ENCODE data around the gene SPPL2B. TPM values are rescaled to one million over a fixed set of nuclear protein-coding genes. Genes with fewer than 3 reads are reported as not detected.
A peak's percentile ranks its signal among the peaks of the same experiment; 100 is the strongest.

Gene SPPL2B
- total RNA-seq, 1 donor, result 32.6 TPM

- Histone ChIP-seq H3K27ac (ENCODE audit: low read depth, low read length) (no peak overlapping the region), H3K9me3 (ENCODE audit: low read depth, low read length) (no peaks in the 10 kb centered on the region), H2AFZ (ENCODE audit: low read length) (no peak overlapping the region), H3K27me3 (ENCODE audit: insufficient read depth, low read length) (peaks cover 43% of the 10 kb centered on the region), H3K4me2 (ENCODE audit: insufficient read depth, low read length) (no peak overlapping the region), H3K79me2 (ENCODE audit: insufficient read depth, low read length) (no peaks in the 10 kb centered on the region), H3K36me3 (ENCODE audit: insufficient read depth, low read length) (no peaks in the 10 kb centered on the region), H3K4me1 (ENCODE audit: insufficient read depth, low read length) (no peaks in the 10 kb centered on the region), H4K20me1 (ENCODE audit: insufficient read depth, low read length) (no peaks in the 10 kb centered on the region), H3K4me3 (ENCODE audit: insufficient read depth, low read length) (no peak overlapping the region)
- no peak for TF ChIP-seq CTCF (IDR thresholded peaks at IDR 0.05; ENCODE audit: extremely low read depth, low read depth, low read length)
- peak; percentile 80 for DNase-seq (ENCODE audit: insufficient read length, low spot score, missing footprints)
These were observed 32.3 kb downstream of the SPPL2B start for GRCh38 chr19:2360833-2361232.

- no peak overlapping the region for H3K4me2 ChIP-seq (ENCODE audit: insufficient read depth, low read length)
- no peaks in the 10 kb centered on the region for H3K9me3 ChIP-seq (ENCODE audit: low read depth, low read length)
- H2AFZ ChIP-seq (ENCODE audit: low read length), result no peak overlapping the region
- no peak overlapping the region for H3K27ac ChIP-seq (ENCODE audit: low read depth, low read length)
- no peaks in the 10 kb centered on the region for H3K36me3 ChIP-seq (ENCODE audit: insufficient read depth, low read length)
- peaks cover 43% of the 10 kb centered on the region for H3K27me3 ChIP-seq (ENCODE audit: insufficient read depth, low read length)
- H4K20me1 ChIP-seq (ENCODE audit: insufficient read depth, low read length), result no peaks in the 10 kb centered on the region
- DNase-seq (ENCODE audit: insufficient read length, low spot score, missing footprints), result peak; percentile 77
- TF ChIP-seq CTCF (IDR thresholded peaks at IDR 0.05; ENCODE audit: extremely low read depth, low read depth, low read length), result no peak
- no peak overlapping the region for H3K4me3 ChIP-seq (ENCODE audit: insufficient read depth, low read length)
- H3K4me1 ChIP-seq (ENCODE audit: insufficient read depth, low read length), result no peaks in the 10 kb centered on the region
- no peaks in the 10 kb centered on the region for H3K79me2 ChIP-seq (ENCODE audit: insufficient read depth, low read length)
These were observed 33.0 kb downstream of the SPPL2B start for GRCh38 chr19:2361246-2362045.

- Histone ChIP-seq H3K4me3 (ENCODE audit: insufficient read depth, low read length) (no peak overlapping the region), H3K27ac (ENCODE audit: low read depth, low read length) (no peak overlapping the region), H3K4me1 (ENCODE audit: insufficient read depth, low read length) (no peaks in the 10 kb centered on the region), H2AFZ (ENCODE audit: low read length) (no peak overlapping the region), H3K27me3 (ENCODE audit: insufficient read depth, low read length) (peaks cover 43% of the 10 kb centered on the region), H3K9me3 (ENCODE audit: low read depth, low read length) (no peaks in the 10 kb centered on the region), H3K79me2 (ENCODE audit: insufficient read depth, low read length) (no peaks in the 10 kb centered on the region), H3K4me2 (ENCODE audit: insufficient read depth, low read length) (no peak overlapping the region), H4K20me1 (ENCODE audit: insufficient read depth, low read length) (no peaks in the 10 kb centered on the region), H3K36me3 (ENCODE audit: insufficient read depth, low read length) (no peaks in the 10 kb centered on the region)
- TF ChIP-seq CTCF (IDR thresholded peaks at IDR 0.05; ENCODE audit: extremely low read depth, low read depth, low read length), result no peak
- peak; percentile 75 for DNase-seq (ENCODE audit: insufficient read length, low spot score, missing footprints)
These were observed 33.8 kb downstream of the SPPL2B start for GRCh38 chr19:2362046-2362969.

GRCh38 chr19:2362970-2363300, 34.5 kb downstream of the SPPL2B start:
- peaks cover 43% of the 10 kb centered on the region for H3K27me3 ChIP-seq (ENCODE audit: insufficient read depth, low read length)
- H4K20me1 ChIP-seq (ENCODE audit: insufficient read depth, low read length), result no peaks in the 10 kb centered on the region
- no peak for TF ChIP-seq CTCF (IDR thresholded peaks at IDR 0.05; ENCODE audit: extremely low read depth, low read depth, low read length)
- no peak overlapping the region for H2AFZ ChIP-seq (ENCODE audit: low read length)
- no peaks in the 10 kb centered on the region for H3K79me2 ChIP-seq (ENCODE audit: insufficient read depth, low read length)
- H3K4me3 ChIP-seq (ENCODE audit: insufficient read depth, low read length), result no peak overlapping the region
- no peak overlapping the region for H3K27ac ChIP-seq (ENCODE audit: low read depth, low read length)
- no peaks in the 10 kb centered on the region for H3K4me1 ChIP-seq (ENCODE audit: insufficient read depth, low read length)
- no peaks in the 10 kb centered on the region for H3K9me3 ChIP-seq (ENCODE audit: low read depth, low read length)
- no peak overlapping the region for H3K4me2 ChIP-seq (ENCODE audit: insufficient read depth, low read length)
- DNase-seq (ENCODE audit: insufficient read length, low spot score, missing footprints), result no peak
- no peaks in the 10 kb centered on the region for H3K36me3 ChIP-seq (ENCODE audit: insufficient read depth, low read length)

All from osteoblast (primary cell).